Esophagus muscularis mucosa (tissue), 4 donors: ENCODE data around the gene NAV1.
A peak's percentile ranks its signal among the peaks of the same experiment; 100 is the strongest.

Experiments used
- CTCF ChIP-seq, 3 experiments: fragments of 200-600 bp in 2 of 3; fragments of 450-650 bp in 1 of 3; sonication (generic) in 2 of 3; IDR thresholded peaks; one replicate each; pipeline ENCODE4 v1.5.1; 2017 to 2019; ENCODE audit warnings: antibody characterized with exemption in 3 of 3, mild to moderate bottlenecking in 2 of 3, moderate library complexity in 1 of 3
- EP300 ChIP-seq: sonication (generic); formaldehyde crosslinking; IDR thresholded peaks from one replicate; pipeline ENCODE4 v1.6.1; 2017; ENCODE audit warnings: antibody characterized with exemption
- POLR2A ChIP-seq: fragments of 450-650 bp; IDR thresholded peaks from one replicate; pipeline ENCODE4 v1.6.1; 2017; ENCODE audit warnings: antibody characterized with exemption, moderate library complexity, mild to moderate bottlenecking, low read depth
- POLR2AphosphoS5 ChIP-seq, 2 donors: sonication (generic); formaldehyde crosslinking; IDR thresholded peaks; one replicate each; pipeline ENCODE4 v1.6.1; 2017; ENCODE audit warnings: antibody characterized with exemption in 2 of 2

DNA sequence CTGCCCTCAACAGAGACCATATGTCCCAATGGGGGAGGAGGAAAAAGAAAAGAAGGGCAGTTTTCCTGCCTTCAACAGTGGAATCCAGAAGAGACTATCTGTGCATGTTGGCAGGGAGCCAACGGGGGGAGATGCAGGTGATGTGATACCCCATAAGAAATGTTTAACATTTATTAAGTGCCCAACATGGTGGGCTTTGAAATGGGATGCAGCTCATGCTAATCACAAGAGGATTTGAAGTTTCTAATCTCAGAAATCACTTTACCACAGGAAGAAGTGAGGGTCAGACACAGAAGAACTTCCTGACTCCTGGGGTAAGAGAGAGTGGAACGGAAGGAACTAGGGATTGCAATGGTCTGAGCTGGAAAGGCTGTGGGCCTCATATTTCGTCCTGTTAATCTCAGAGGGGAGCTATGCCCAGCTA, 48.2 kb upstream of the NAV1 start:
- TF ChIP-seq POLR2A (no peak), CTCF (IDR thresholded peaks at IDR 0.05) (no peak), EP300 (no peak), POLR2AphosphoS5 (IDR thresholded peaks at IDR 0.05) (peak in 1 of 2 donors; percentile 85)
